Fibroblast of lung (primary cell): Measurements from ENCODE around the gene GPR119.

Experiments used
- CTCF ChIP-seq, 2 donors: IDR thresholded peaks in 1 of 2; conservative IDR thresholded peaks in 1 of 2; 1 replicate in 1 of 2; 2 replicates in 1 of 2; pipeline ENCODE4 v1.5.1; 2011 to 2012; ENCODE audit warnings: low read length in 2 of 2, control low read depth in 1 of 2, inconsistent platforms in 1 of 2, low read depth in 1 of 2, mild to moderate bottlenecking in 1 of 2
- EZH2 ChIP-seq: IDR thresholded peaks from 2 replicates; pipeline ENCODE4 v1.5.1; 2012; ENCODE audit warnings: low read length, control low read depth, mild to moderate bottlenecking; ENCODE audit errors: missing control alignments

- no peak for TF ChIP-seq CTCF (conservative IDR thresholded peaks at IDR 0.05 in 1 of 2, IDR thresholded peaks at IDR 0.05 in 1 of 2; ENCODE audit: low read depth in 1 of 2, low read length in 2 of 2)
- TF ChIP-seq EZH2, result no peak
Observed at GRCh38 chrX:130414800-130415199, 29.3 kb upstream of the GPR119 start.
